Activated T-cell treated with anti-CD3 and anti-CD28 coated beads for 48 hours (primary cell): ENCODE results near the gene CA5A.
A peak's percentile ranks its signal among the peaks of the same experiment; 100 is the strongest.
"Not testable (repeated sequence)": the region's sequence is repeated elsewhere in the genome, so short reads cannot be mapped to it uniquely, and the experiment has no call there.

Source experiments
- DNase-seq: peaks from one replicate; pipeline ENCODE4 v3.0.0-alpha.2; 2020; ENCODE audit warnings: low read depth

Gene CA5A

DNA sequence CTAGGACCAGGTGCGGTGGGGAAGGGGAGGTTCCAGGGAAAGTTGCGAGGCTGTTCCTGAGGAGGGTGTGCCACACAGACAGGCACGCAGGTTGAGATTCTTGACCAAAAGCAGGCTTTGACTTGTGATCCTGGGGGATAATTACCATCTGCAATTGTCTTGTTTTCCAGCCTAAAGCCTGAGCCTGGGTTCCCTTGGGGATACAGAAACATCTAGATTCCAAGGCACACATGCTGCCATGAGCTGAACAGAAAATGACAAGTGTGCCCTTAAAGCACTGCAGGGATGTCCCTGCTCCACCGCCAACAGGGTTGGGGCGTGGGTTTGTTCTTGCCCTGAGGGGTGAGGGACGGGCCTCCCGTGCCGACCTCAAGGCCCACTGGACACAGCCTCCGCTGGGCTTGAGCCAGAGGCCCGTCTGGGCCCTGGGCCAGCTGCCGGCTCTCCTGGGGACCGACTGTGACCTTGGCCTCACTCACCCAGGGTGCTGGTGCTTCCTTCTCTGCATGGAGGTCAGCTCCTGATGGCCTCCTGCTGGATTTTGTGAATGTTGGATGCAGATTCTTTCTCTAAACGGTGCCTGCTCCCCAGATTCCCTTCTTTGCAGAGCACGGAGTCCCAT is 14.0 kb downstream of the CA5A start:
- no peak for DNase-seq

DNA sequence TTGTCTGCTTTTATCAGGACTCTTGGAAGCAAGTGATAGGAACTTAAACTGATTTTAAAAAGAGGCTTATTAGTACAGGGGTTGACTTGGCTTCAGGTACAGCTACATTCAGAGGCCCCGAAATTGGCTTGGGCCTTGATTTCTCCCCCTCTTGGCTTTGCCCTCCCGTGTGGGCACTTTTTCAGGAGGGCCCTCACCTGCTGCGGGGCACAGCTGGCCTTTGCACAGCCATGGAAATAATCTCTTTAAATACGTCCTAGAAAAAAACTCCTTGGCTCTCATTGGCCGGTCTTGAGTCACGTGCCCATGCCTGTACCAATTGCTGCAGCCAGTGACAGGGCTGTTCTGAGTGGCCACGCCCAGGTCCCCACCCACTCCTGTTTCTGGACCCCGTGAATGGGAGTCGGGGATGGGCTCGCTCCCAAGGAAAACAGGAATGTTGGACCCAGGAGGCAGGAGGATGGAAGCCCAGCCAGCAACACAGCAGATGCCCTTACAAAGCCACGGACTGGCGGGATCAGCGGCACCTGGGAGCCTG is 15.0 kb downstream of the CA5A start:
- DNase-seq: no peak

DNA sequence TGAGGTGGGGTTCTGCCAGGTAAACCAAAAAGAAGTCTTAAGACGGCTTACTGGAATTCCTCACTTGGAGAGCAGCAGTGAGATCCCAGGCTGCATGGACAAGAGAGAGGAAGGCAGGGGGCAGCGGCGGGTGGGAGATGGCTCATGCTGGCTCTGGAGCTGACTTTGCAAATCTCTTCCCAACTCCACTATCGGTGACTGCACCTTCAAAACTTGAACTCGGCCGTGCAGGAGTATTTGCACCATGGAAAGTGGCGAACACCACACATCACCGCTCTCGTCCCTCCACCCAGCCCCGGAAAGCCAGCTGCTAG is 16.7 kb downstream of the CA5A start:
- no peak for DNase-seq

DNA sequence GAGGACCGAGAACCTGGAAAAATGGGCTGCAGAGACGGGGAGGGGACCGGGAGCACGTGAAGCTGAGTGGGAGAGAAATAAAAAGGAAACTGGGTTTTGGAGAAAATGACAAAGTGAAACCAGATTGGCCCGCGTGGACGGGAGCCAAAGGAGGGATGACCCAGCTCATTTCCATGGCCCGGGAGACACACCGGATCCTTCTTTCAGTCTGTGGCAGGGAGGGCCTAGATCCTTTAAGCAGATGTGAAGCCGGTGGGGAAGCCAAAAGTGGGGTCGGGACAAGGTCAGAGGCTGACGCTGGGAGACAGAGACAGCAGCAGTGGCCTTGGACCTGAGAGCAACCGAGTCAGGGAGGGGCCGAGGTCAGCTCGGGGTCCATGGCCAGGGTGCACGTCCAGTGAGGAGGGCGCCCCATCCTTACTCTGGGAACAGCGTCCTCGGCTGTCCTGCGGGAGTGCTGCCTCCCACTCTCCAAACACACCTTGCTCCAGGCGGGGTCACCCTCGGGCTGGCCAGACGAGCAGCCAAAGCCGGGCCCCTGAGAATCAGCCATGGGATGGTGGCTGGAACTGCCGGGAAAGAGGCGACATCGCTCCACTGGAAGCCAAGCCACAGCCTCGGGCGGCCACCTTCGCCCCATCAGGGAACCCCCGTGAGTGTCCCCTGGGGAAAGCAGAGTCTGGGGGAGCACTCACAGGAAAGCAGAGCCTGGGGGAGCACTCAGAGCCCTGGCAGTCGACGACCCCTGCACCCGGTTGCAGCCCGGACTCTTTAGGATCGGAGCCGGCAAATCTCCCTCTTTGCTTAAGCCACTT is 17.3 kb downstream of the CA5A start:
- no peak for DNase-seq

DNA sequence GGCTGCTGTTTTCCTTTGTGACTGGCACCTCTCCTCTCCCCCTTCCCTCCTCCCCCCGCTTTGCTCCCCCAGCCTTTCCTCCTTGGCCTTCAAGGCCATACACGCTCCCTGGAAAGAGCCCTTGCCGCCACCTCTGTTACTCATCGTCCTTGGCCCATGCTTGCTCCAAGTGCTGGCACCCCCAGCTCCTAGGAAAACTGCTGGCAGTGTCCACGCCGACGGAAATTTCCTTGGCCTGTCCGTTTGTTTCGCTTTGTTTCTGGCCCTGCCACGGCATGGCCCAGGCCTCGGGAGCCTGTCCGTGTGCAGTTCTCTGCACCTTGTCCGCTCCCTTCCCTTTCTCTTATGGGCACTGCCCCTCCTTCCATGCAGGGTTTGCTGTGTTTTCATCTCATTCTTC is 18.0 kb downstream of the CA5A start:
- DNase-seq: no peak

DNA sequence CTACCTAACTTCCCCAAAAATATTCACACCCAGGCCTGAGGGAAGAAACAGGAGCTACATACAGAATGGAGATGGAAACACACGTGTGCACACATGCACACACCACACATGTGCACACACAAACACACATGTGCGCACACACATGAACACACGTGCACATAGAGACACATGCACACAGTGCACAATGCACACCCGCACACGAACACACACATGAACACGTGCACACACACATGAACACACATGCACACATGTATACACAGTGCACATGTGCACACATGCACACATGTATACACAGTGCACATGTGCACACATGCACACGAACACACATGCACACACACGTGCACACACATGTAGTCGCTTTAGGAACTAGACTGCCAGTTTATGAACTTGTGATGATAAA is 18.8 kb downstream of the CA5A start:
- no peak for DNase-seq

DNA sequence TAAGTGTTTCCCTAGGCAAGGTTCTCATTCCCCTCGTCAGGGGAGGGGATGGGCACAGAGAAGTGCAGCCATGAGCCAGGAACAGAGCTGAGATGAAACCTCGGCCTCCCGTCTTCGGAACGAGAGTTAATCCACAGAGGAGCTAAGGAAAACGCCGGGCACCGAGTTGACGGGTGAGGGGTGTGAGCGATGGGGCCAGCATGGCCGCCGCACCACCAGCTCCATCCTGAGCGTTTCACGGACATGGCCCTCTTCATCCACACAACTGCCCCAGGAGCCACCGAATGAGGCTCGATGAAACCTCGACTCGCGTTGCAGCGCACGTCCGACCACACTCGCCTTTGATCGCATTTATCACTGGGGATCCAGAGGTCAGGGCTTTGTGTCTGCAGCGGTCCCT is 21.5 kb downstream of the CA5A start:
- no peak for DNase-seq

DNA sequence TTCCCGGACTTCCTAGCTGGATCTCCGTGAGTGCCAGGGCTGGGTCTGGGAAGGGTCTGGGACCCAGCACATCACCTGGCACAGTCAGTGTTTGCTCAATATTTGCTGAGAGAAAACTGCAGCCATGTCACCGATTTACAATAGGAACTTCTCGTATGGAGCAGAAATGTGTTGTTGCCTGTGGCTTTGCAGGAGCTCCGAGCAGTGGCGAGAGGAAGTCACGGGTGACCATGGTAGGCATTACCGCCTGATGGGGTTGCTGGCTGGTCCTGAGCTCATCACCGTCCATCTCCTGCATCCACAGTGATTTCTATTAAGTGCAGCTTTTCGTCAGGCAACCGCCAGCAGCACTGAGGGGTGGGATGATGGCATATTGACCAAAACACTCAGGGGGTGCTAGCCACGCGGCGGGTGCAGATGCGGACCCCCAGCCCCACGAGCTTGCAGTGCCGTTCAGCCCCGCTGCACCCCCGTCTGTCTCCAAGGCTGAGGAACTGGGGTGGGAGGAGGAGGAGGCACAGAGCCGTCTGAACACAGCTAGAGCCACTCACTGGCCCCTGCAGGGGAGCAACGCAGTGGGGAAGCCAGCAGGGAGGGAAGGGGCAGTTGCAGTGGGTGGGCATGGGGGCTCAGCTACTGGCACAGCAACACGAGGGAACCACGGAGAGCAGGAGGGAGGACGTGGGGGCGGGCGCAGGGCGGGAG is 22.2 kb downstream of the CA5A start:
- DNase-seq: not testable (repeated sequence)

DNA sequence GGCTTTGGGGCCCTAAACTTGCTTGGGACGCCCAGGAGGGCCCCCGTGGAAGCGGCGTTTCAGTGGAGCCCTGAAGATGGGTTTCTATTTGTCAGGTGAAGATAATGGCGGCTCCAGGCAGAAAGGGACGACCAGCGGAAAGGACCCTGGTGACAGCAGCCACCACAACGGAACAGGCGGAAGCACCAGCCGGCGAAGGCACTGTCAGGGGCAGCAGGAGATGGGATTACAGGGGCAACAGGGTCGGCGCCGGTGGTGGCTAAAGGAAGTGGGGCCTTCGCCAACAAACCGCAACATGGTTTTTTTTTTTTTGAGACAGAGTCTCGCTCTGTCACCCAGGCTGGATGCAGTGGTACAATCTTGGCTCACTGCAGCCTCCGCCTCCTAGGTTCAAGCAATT is 23.6 kb downstream of the CA5A start:
- DNase-seq: not testable (repeated sequence)

DNA sequence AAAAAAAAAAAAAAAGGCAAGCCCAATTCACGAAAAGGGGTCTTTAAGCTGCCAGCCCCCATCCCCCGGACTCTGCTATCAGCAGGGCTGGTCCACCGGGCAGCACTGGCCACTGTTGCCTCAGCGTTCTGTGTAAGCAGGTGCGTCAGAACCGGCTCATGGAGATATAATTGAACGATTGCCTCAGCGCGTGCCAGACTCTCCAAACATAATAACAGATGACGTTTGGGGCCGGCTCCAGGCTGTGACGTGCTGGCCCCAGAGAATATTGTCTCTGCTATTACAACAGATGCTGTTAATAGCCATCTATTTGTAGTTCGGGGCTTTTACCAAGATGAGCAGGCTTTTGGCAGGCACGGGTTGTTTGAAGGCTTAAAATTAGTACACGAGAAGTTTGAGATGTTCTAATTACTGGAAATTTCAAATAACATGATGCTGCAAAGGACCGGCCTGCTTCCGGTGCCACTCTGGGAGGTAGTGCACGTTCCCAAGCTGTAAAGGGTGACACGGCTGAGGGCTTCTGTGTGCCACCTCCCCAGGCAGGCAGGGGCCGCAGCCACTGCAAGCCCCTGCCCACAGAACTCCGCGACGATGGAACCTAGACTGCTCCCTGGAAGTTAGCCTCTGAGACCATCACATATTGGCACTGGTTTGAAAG is 25.1 kb downstream of the CA5A start:
- DNase-seq: not testable (repeated sequence)

DNA sequence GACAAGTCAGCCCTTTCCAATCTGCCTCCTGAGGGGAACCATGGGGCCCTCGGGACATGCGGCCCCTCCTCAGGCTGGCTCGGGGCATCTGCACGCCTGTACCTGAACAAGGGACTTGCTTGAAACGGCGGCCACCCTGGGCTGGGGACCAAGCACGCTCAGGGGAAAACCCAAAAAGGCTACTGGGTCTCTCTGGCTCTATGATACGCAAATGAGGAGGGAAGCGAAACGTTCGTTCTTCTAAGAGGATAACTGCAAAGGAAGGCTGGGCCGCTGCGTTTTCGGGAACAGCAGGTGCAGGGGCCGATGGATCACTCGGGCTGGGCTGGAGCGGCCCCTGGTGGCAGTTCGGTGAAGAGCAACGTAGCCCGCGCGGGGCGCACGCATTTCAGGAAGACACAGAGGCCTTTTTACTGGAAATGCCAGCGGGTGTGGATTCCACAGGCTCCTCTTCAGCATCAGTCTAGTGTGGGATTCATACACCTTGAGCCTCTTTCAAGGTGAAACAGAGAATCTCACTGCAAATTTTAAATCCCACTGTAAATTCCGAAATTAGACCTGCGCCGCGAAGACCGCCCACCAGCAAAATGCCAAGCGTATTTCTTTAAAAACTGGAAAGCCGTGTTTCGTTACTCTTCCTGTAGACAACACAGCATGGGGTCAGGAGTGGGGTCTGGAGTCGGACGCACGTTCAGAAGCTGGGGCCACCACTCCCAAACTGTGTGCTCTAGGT is 27.0 kb downstream of the CA5A start:
- peak; percentile 88 for DNase-seq

DNA sequence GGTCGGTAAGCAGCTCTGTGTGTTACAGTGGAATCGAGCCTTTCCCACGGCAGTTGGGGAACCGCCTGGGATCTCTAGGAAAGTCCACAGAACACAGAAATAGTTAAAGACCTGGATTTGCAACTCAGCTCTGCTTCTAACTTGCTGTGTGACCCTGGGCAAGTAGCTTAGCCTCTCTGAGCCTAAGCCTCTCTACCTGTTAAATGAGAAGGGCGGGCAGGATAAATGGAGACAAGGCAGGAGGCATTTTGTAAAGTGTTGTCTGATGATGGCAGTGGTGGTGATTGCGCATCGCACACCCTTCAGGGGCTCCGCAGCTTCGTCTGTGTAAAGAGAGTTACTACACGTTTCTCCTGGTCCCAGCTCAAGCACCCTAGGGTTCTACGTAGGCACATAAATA is 28.2 kb downstream of the CA5A start:
- not testable (repeated sequence) for DNase-seq

DNA sequence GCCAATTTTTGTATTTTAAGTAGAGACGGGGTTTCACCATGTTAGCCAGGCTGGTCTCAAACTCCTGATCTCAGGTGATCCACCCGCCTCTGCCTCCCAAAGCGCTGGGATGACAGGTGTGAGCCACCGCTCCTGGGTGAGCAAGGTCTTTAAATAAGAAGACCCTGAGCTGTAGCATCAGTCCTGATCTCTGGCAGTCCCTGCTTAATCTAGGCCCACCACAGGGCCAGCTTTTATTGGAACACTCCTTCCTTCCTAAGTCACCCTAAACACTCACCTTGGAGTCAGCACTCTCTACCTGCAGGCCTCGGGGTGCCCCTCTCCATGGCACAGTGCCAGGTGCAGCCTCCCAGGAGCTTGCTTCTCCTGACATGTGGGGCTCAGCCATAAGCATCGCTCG is 30.8 kb downstream of the CA5A start:
- DNase-seq: not testable (repeated sequence)

DNA sequence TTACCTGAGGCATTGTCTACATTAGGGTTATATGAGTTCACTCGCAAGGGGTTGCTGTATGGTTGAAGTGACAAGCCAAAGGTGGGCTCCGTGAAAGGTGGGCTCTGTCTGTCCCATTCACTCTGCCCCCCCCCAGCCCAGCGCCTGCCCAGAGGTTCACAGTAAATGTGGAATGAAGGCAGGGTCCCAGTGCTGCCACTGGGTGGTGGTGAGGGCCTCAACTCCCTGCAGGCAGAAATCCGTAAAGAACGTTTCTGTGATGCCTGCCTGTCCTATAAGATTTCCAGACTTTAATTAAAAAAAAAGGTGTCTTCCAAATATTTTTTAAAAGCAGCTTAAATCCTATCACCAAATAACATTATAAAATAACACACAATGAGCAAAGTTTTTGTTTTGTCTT is 31.4 kb downstream of the CA5A start:
- DNase-seq: not testable (repeated sequence)

DNA sequence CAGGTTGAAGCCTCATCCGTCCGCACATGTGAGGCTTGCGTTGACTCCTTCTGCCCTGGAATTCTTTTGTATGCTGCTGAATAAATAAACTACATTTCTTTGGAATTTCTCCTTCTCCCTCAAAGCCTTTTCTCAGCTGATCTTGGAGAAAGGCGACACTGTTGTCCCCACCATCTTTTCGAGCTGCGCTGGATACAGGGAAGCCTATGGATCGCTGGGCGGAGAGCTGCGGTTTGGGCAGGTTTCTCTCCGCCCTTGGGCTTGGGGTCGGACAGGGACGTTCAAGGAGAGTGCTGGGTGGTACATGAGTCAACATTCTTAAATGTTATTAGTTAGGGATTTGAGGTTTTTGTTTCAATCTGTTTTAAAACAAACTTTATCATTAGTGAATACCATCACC is 35.8 kb downstream of the CA5A start:
- DNase-seq: not testable (repeated sequence)

DNA sequence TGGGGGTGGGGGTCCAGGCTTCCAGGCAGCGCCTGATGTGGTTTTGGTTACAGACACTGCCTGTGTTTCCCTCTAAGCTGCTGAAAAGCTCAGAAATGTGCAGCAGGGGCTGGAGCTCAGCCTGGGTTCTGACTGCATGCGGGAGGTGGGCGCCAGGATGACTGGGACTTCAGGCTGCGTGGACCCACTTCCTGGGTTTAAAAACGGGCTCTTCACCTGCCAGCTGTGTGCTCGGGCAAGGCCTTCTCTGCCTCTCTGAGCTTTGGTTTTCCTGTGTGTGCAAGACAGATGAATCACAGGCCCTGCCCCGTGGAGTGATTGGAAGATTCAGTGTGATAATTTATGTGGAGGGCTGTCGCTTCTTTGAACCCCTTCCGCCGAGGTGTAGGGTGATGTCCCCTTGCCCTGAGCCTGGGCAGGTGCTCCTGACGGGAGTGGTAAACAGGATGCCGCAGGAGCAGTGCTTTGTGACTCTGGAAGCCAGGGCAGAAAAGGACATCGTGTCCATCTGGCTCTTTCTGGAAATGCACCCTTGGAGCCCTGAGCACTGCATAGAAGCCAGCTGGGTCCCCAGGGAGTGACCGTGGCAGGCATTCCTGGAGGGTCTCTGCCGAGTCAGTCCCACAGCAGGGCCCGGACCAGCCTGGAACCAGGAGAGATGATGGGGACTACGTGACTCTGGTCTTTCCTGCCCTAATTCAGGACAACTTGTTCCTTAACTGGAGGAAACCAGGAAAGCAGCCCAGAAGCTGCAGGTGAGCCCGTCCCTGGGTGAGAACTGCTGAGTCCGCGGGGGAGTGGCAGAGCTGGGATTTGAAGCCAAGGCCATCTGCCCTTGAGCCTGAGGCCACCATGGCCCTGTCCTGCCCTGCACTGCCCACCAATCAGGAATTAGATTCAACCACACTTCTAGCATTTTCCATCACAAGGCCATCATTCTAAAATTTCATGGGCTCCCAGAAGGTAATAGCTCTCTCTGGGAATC is 38.5 kb downstream of the CA5A start:
- peak; percentile 63 for DNase-seq

DNA sequence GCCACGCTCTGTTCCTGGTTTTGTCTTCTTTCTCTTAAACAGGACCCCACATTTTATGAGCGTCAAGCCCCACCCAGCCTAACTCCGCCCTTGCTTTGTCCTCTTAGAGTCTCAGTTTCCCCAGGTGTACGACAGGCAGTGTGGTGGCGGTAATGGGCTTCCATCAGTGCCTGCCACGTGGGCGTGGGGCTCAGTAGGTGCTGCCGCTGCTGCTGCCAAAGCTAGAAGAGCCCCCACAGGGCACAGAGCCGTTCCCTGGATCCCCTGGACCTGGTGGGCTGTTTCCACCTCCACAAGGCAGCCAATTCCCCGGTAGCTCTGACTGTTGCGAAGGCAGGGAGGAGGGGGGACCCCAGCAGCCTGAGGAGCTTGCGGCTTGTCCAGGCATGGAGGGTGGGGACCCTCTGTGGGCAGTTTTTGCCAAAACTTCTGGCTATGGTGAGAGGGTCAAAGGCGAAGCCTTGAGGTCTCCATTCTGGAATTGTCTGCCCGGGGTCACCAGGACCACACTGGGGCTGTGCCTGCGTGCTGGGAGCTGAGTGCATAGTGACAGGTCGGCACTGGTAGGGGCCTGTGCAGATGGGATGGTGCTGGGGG is 39.3 kb downstream of the CA5A start:
- not testable (repeated sequence) for DNase-seq

DNA sequence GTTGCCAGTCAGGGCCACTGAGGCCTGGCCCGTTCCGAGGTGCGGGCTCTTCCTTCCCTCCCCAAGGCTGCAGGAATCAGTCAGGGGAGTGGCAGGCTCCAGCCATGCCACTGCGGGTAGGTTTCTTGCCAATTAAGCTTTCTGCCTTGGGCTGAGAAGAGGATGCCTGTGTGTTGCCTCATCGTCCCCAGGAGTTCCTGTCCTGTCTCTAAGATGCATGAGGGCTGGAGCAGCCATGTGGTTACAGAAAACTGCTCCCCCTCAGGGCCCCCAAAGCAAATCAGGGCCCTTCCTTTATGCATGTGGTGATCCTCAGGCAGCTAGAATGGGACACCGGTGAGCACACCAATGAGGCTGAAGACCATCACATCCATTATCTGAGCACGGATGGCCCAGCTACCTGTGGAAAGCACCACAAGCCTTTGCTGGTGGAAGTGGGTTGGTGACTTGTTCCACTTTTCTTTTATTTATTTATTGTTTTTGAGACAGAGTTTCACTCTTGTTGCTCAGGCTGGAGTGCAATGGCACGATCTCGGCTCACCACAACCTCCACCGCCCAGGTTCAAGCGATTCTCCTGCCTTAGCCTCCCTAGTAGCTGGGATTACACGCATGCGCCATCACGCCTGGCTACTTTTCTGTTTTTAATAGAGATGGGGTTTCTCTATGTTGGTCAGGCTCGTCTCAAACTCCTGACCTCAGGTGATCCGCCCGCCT is 40.0 kb downstream of the CA5A start:
- peak; percentile 16 for DNase-seq

DNA sequence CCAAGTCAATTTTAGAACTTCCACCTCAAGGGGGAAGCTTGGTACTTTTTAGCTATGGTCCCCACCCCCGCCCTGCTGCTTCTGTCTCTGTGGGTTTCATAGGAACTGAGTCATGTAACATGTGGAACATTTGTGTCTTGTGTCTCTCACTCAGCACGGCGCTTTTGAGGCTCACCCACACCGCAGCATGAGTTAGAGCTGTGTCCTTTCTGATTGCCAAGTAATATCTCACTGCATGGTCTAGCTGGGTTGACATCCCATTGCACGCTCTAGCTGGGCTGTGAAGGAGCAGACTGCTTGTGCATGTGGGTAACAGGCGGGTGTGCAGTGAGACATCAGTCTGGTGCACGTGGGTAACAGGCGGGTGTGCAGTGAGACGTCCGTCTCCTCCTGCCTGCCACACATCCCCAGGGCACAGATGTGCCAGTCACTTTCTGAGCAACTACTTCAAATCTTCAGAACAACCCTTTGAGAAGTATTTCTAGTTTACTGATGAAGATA is 40.6 kb downstream of the CA5A start:
- DNase-seq: peak; percentile 79
